Esophagus muscularis mucosa (tissue), 4 donors: ENCODE measurements around the gene PCDHGA1.

Source experiments
- CTCF ChIP-seq, 3 experiments: fragments of 200-600 bp in 2 of 3; fragments of 450-650 bp in 1 of 3; sonication (generic) in 2 of 3; IDR thresholded peaks; one replicate each; pipeline ENCODE4 v1.5.1; 2017 to 2019; ENCODE audit warnings: antibody characterized with exemption in 3 of 3, mild to moderate bottlenecking in 2 of 3, moderate library complexity in 1 of 3
- EP300 ChIP-seq: sonication (generic); formaldehyde crosslinking; IDR thresholded peaks from one replicate; pipeline ENCODE4 v1.6.1; 2017; ENCODE audit warnings: antibody characterized with exemption
- POLR2A ChIP-seq: fragments of 450-650 bp; IDR thresholded peaks from one replicate; pipeline ENCODE4 v1.6.1; 2017; ENCODE audit warnings: antibody characterized with exemption, moderate library complexity, mild to moderate bottlenecking, low read depth

- no peak for TF ChIP-seq CTCF (IDR thresholded peaks at IDR 0.05)
- no peak for TF ChIP-seq POLR2A
- no peak for TF ChIP-seq EP300
Measured at GRCh38 chr5:141517880-141518617, 187.7 kb downstream of the PCDHGA1 start.
